GM21786 (cell line): Measurements from ENCODE around the gene MFAP2.
"Not testable (repeated sequence)": the region's sequence is repeated elsewhere in the genome, so short reads cannot be mapped to it uniquely, and the experiment has no call there.

Source experiments
- ATAC-seq: cut with Tn5 transposase; IDR thresholded peaks from one replicate; pipeline ENCODE4 v1.9.1; 2021; ENCODE audit not compliant: unreplicated experiment

MFAP2 gene

GRCh38 chr1:16931206-16931934 is 49.0 kb downstream of the MFAP2 start:
- ATAC-seq: not testable (repeated sequence)

GRCh38 chr1:16929146-16930041 is 51.0 kb downstream of the MFAP2 start:
- ATAC-seq: not testable (repeated sequence)

GRCh38 chr1:16927711-16928485 is 52.5 kb downstream of the MFAP2 start:
- no peak for ATAC-seq

GRCh38 chr1:16927256-16927655 is 53.2 kb downstream of the MFAP2 start:
- ATAC-seq: no peak

- no peak for ATAC-seq
Measured at GRCh38 chr1:16926491-16927073, 53.8 kb downstream of the MFAP2 start.

- ATAC-seq: no peak
Measured at GRCh38 chr1:16925635-16926490, 54.6 kb downstream of the MFAP2 start.

GRCh38 chr1:16924919-16925477 is 55.4 kb downstream of the MFAP2 start:
- no peak for ATAC-seq
